HG03432 (cell line): Measurements from ENCODE around the gene CLPTM1.
A peak's percentile ranks its signal among the peaks of the same experiment; 100 is the strongest.

Source experiments
- ATAC-seq: cut with Tn5 transposase; IDR thresholded peaks from one replicate; pipeline ENCODE4 v1.9.1; 2021; ENCODE audit warnings: mild to moderate bottlenecking, moderate library complexity; ENCODE audit not compliant: unreplicated experiment

CLPTM1 gene

DNA sequence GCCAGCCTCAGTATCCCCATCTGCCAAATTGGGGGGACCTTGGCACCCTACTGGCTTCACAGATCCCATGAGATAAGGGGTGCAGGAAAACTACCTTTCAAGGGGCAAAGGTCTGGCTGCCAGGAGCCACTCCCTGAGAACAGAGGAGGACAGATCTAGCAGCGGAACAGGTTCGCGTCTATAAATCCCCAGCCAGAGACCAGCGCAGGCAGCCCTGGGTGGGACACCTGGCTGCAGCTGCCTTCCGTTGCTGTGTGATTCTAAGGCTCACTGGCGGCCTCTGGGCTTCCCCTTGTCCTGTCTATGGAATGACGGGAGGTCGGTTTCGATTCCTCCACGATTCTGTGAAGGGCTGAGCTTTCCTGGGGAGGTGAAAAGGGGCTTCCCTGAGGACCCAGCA, 53.4 kb downstream of the CLPTM1 start:
- ATAC-seq, result no peak

DNA sequence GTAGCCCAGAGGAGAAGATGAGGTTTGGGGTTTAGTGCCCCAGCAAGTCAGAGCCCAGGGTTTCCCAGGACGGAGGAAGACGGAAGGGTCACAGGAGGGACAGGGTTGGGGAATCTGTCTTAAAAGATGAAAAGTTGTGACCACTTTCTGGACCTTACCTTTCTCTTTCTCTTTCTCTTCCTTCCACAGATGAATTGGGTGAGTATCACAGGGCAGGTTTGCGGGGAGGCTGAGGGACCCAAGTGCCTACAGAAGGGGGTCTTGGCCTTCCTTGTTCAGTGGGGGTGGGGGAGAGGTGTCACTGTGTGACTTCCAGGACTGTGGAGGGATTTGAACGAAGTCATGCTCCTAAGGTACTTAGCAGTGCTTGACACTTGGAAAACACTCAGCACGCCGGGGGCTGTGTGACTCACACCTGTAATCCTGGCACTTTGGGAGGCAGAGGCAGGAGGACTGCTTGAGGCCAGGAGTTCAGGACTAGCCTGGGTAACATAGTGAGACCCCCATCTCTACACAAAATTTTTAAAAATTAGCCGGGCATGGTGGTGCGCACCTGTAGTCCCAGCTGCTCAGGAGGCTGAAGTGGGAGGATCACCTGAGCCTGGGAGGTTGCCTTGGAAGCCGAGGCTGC, 54.6 kb downstream of the CLPTM1 start:
- ATAC-seq, result no peak

DNA sequence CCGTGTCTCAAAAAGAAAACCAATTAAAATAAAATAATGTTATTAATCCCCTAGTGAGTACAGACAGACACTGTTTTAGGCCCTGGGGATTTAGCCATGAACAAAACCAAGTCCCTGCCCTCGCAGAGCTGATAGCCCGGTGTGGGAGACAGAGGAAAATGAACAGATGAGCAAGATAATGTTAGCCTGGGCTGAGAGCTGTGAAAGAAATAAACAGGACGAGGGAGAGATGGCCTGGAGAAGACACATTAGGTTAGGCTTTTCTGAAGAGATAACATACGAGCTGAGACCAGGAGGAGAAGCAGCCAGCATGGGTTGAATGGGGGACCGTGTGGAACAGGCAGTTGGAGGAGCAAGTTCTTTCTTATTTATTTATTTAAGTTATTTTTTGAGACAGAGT, 55.1 kb downstream of the CLPTM1 start:
- no peak for ATAC-seq

DNA sequence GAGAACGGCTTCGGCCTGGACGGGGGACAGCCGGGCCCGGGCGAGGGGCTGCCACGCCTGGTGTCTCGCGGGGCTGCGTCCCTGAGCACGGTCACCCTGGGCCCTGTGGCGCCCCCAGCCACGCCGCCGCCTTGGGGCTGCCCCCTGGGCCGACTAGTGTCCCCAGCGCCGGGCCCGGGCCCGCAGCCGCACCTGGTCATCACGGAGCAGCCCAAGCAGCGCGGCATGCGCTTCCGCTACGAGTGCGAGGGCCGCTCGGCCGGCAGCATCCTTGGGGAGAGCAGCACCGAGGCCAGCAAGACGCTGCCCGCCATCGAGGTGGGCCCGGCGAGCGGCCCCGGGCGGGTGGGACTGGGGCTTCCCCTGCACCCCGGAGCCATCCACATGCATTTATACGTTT, 56.8 kb downstream of the CLPTM1 start:
- no peak for ATAC-seq

DNA sequence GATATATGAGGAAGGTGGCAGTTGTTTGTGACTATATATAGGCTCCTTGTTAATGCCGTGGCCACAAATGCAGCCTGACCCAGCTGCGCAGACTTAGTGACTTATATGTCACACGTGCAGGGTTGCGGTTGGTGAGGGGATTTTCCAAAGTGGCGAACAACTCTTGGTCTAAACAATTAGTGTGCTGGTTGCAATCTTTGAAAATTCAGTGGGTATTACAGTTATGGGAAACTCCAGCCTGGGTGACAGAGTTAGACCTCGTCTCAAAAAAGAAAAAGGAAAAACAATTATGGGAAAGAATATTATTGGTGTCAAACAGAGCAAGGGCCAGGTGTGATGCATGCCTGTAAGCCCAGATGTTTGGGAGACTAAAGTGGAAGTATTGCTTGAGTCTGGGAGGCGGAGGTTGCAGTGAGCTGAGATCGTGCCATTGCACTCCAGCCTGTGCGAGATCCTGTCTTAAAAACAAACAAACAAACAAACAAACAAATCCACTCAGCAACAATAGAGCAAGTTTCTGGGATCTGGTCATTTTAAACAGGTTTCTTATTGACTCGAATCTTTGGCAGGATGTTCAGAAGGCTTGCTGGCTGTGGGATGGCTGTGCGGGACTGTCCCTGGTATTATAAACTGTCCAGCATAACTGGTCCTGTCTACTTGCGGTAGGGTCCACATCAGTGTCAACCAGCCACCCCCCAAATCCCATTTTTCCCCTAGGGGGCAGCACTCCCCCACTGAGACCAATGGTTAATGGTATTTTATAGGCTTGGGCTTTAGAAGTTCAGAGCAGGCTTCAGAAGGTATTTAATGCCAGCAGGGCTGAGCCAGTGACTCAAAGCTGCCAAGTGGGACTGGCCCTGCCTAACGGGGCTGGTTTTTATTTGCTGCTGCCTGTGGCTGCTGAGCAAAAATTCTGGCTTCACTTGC, 61.5 kb downstream of the CLPTM1 start:
- ATAC-seq, result peak; percentile 78

DNA sequence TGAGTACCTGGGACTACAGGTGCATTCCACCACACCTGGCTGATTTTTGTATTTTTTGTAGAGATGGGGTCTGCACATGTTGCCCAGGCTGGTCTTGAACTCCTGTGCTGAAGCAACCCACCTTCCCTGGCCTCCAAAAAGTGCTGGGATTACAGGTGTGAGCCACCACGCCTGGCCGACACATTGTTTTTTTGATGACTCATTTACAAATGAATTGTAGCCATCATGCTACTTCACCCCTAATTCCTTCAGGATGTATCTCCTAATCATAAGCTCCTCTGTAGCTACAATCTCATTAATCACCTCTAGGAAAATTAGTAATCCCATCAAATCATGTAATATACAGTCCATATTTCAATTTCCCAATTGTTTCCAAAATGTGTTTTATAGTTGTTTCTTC, 64.0 kb downstream of the CLPTM1 start:
- no peak for ATAC-seq

DNA sequence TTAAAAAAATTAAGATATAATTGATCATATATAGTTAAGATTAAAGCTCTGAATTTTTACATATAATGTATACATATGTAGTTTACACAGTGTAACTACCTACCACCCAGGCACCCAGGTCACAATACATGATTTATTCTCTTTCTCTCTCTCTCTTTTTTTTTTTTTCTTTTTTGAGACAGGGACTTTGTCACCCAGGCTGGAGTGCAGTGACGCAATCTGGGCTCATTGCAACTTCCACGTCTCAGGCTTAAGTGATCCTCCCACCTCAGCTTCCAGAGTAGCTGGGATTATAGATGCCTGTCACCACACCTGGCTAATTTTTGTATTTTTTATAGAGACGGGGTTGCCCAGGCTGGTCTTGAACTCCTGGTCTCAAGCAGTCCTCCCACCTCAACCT, 64.9 kb downstream of the CLPTM1 start:
- no peak for ATAC-seq

DNA sequence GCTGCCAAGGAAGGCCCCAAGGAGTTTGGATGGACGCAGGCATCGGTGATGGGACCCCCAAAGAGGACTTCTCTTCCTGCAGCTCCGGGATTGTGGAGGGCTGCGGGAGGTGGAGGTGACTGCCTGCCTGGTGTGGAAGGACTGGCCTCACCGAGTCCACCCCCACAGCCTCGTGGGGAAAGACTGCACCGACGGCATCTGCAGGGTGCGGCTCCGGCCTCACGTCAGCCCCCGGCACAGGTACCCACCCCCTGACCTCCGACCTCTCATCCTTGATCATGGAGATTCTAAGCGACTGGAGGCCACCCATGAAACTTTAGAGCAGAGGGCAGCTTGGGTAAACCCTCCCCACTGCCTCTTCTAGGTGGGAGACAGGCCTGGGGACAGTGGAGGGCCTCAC, 66.8 kb downstream of the CLPTM1 start:
- no peak for ATAC-seq

DNA sequence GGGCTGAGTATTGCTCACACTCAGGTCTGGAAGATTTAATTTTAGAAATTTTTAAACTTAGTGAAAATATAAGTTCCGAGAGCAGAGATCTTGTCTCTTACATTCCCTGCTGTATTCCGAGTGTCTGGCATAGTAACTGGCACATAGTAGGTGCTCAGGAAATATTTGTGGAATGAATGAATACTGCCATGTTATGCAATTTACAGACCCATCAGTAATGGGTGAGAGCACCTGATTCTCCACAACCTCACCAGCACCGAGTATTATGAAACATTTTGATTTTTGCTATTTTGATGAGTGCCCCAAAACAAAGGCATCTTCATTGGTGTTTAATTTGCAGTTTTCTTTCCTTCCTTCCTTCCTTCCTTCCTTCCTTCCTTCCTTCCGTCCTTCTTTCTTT, 67.9 kb downstream of the CLPTM1 start:
- ATAC-seq, result no peak

DNA sequence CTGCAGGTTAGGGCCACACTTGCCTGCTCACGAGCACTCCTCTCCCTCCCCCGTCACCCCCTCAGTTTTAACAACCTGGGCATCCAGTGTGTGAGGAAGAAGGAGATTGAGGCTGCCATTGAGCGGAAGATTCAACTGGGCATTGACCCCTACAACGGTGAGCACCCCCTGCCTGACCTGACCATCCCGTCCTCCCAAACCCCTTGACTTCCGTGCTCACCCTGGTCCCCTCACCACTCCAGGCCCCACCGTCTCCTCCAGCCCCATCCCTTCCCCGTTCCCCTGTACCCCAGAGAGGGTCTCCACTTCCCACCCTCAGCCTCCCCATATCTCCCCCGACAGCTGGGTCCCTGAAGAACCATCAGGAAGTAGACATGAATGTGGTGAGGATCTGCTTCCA, 70.1 kb downstream of the CLPTM1 start:
- no peak for ATAC-seq

DNA sequence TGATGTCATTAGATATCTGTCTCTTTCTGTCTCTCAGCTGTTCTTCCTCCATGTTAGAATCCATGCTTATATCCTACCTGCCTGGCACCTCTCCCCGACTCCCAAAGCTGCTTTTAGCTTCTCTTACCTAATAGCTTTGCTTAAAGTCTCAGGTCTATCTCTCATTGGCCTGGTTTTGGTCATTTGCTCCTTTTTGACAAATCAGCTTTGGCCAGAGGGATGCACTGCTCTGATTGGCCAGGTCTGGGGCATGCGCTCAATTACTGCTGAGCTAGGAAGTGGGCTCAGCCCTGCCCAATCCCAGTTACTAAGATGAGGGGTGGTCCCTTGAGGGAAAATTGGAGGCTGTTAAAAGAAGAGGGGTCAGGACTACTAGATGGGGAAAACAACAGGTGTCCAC, 72.2 kb downstream of the CLPTM1 start:
- no peak for ATAC-seq

DNA sequence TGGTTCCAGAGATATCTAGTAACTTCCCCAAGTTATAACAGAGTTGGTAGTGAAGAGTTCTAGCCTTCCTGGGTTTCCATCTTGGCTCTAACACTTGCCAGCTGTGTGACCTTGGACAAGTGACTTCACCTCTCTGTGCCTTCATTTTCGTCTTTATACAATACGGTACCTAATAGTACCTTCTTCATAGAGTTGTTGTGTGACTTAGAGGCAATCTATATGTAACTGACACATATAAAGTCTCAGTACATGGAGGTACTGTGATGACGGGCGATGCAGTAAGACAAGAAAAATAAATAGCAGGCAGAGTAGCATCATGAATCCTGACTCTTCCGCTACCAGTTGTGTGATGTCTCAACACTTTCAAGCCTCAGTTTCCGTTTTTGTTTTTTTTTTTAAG, 75.6 kb downstream of the CLPTM1 start:
- ATAC-seq, result no peak

DNA sequence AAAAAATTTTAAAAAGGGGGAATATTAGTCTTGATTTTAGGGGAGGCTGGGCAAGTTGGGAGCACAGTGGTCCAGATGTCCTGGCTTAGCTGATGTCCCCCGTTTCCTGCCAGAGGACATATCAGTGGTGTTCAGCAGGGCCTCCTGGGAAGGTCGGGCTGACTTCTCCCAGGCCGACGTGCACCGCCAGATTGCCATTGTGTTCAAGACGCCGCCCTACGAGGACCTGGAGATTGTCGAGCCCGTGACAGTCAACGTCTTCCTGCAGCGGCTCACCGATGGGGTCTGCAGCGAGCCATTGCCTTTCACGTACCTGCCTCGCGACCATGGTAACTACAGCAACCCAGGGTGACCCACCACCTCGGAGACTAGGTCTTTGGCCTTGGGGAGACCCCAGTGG, 77.2 kb downstream of the CLPTM1 start:
- no peak for ATAC-seq

DNA sequence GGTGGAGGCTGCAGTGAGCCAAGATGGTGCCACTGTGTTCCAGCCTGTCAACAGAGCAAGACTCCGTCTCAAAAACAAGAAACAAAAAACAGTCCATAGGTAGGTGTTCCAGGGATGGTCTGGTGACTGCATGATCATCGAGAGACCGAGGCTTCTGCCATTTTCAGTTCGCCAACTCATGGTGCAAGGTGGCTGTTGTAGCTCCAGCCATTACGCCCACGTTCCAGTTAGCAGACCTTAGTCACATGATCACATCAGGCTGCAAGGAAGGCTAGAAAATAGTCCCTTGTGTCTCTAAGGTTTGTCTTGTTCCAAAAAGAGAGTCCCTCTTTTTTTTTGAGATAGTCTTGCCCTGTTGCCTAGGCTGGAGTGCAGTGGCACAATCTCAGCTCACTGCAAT, 80.6 kb downstream of the CLPTM1 start:
- ATAC-seq, result no peak

DNA sequence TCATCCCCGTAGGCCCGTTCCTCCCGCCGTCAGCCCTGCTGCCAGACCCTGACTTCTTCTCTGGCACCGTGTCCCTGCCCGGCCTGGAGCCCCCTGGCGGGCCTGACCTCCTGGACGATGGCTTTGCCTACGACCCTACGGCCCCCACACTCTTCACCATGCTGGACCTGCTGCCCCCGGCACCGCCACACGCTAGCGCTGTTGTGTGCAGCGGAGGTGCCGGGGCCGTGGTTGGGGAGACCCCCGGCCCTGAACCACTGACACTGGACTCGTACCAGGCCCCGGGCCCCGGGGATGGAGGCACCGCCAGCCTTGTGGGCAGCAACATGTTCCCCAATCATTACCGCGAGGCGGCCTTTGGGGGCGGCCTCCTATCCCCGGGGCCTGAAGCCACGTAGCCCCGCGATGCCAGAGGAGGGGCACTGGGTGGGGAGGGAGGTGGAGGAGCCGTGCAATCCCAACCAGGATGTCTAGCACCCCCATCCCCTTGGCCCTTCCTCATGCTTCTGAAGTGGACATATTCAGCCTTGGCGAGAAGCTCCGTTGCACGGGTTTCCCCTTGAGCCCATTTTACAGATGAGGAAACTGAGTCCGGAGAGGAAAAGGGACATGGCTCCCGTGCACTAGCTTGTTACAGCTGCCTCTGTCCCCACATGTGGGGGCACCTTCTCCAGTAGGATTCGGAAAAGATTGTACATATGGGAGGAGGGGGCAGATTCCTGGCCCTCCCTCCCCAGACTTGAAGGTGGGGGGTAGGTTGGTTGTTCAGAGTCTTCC, 82.4 kb downstream of the CLPTM1 start:
- no peak for ATAC-seq

DNA sequence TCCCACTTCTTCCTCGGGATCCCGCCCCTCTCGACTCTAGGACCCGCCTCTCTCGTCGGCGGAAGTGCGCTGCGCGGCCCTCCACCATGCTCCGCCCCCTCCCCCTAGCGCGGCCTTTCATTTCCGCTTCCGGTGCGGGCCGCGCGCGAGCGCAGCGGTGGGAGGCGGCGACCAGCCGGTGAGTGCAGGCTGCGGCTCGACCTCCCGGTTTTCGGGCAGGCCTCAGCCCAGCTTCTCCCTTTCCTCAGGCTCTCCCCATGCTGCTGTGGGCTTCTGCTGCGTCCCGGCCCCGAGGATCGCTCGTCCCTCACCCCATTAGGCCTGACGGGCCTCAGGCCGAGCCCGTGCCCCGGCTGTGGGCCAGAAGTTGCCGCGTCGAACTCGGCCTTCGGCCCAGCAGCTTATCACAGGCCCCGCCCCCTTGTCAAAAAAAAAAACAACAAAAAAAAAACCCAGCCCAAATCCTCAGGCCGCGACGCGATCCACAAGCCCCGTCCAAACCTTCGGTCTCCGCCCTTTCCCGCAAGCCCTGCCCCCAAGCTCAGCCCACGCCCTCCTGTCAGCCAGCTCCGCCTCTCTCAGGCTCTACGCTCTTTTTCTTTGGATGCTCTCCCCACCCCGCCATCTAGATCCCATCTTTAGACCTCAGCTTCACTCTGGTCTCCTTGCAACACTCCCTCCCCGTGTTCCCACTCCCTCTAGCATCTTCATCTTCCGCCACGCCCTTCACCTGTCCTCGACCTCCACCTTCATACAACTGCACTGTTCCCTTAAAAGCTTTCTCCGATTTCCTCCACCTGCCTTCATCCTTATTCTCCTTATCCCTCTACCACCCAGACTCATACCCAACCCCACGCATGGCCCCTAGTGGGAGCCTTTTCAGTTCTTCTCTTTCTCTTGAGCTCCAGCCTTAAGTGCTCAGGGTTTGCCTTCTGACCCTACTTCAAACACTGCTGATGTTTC, 84.0 kb downstream of the CLPTM1 start, which contains the start of gene CLASRP:
CLASRP (plus strand) TSS at position 115 of the 963 bp plus-strand sequence. CDS start 1,168 bp downstream, outside the sequence.
- ATAC-seq, result peak; percentile 89

DNA sequence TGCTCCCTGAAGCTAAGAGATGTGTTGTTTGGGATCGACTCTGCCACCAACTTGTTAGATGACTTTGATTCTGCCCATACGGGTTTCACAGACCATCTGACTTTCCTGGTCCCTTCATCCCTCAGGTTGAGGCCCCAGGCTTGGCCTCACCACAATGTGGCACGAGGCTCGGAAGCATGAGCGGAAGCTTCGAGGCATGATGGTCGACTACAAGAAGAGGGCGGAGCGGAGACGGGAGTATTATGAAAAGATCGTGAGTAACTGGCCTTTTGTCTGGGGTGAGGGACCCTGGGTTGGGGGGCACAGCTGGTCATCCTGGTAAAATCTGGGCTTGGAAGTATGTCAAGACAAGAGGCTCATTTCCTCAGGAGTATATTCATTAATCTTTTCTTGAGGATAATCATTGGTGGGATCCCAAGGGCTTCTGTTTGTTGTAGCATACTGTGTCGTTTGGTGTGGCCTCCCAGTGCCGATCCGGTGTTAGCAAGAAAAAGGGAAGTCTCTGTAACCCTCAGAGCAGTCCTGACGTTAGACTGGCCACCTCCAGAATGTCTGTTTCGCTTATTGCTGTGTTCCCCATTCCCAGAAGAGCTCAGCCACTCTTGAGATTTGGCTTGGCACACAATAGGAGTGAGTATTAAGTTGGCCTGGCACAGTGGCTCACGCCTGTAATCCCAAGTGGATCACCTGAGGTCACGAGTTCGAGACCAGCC, 85.0 kb downstream of the CLPTM1 start:
- ATAC-seq, result no peak

DNA sequence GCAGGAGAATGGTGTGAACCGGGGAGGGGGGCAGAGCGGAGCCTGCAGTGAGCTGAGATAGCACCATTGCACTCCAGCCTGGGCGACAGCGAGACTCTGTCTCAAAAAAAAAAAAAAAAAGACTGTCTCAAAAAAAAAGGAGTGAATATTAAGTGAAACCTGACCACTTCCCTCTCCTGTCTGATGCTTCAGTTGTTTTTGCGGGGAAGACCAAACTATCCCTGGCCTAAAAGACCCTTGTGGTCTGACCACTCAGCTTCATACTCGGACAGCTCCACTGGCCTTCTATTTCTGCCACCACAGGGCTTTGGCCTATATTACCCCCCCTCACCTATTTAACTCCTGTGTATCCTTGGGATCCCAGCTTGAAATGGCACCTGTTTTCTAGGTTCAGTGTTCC, 85.9 kb downstream of the CLPTM1 start:
- ATAC-seq, result no peak
